GM12801 (cell line): ENCODE measurements around the gene TMEM147.

Source experiments
- TF ChIP-seq, protein P1 (sequence below): IDR thresholded peaks from one replicate; pipeline ENCODE4 v1.5.1; 2011; ENCODE audit warnings: control low read depth; ENCODE audit not compliant: insufficient read length; ENCODE audit errors: extremely low read depth

The TMEM147 gene

DNA sequence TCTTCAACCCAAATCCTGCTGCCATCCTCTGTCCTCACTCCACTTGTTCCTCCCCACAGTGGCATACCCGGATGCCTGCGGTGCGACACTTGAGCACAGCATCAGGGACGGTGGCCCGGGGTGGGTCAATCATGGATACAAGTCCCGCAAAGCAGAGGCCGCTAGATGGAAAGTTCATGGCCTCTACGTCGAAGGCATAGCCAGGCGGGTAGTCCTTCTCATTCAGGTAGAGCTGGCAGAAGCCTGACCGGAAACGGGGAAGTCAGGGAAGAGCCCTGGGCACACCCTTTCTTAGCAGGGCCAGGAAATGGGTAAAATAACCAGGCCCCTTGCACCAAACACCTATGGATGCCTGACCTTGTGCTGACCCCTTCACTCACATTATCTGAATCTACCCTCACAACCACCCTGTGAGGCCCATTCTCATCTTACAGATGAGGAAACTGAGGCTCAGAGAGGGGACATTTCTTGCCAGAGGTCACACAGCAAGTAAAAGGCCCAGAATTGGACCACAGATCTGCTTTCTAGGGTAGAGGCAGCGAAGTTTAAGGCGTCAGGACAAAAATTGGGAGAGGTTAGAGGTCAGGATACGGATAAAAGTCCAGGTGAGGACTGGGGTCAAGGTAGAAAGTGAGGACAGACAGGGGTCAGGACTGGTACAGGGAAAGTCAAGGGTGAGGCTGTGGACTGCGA, 11.6 kb downstream of the TMEM147 start:
- TF ChIP-seq, protein P1, sequence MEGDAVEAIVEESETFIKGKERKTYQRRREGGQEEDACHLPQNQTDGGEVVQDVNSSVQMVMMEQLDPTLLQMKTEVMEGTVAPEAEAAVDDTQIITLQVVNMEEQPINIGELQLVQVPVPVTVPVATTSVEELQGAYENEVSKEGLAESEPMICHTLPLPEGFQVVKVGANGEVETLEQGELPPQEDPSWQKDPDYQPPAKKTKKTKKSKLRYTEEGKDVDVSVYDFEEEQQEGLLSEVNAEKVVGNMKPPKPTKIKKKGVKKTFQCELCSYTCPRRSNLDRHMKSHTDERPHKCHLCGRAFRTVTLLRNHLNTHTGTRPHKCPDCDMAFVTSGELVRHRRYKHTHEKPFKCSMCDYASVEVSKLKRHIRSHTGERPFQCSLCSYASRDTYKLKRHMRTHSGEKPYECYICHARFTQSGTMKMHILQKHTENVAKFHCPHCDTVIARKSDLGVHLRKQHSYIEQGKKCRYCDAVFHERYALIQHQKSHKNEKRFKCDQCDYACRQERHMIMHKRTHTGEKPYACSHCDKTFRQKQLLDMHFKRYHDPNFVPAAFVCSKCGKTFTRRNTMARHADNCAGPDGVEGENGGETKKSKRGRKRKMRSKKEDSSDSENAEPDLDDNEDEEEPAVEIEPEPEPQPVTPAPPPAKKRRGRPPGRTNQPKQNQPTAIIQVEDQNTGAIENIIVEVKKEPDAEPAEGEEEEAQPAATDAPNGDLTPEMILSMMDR = no peak

GRCh38 chr19:35557539-35558399, 12.3 kb downstream of the TMEM147 start:
- TF ChIP-seq, protein P1 = no peak

- TF ChIP-seq, protein P1 = no peak
These were observed 13.2 kb downstream of the TMEM147 start for GRCh38 chr19:35558400-35559280.

GRCh38 chr19:35559281-35559659, 13.8 kb downstream of the TMEM147 start:
- TF ChIP-seq, protein P1 = no peak

DNA sequence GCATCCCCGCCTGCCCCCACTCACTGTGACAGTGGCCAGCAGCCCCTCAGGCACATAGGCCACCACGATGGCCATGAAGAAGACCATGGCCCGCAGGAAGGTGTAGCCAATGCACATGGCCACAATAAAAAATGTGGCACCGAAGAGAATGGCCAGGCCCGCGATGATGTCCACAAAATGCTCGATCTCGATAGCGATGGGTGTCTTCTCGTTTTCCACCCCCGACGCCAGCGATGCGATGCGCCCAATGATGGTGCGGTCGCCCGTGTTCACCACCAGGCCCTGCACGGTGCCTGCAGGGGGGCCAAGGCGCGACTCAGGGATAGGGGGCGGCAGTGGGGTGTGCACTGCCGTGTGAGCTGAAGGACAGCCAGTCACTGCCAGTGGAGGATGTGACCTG, 14.4 kb downstream of the TMEM147 start:
- TF ChIP-seq, protein P1 = no peak

GRCh38 chr19:35560271-35560670, 14.8 kb downstream of the TMEM147 start:
- TF ChIP-seq, protein P1 = no peak

DNA sequence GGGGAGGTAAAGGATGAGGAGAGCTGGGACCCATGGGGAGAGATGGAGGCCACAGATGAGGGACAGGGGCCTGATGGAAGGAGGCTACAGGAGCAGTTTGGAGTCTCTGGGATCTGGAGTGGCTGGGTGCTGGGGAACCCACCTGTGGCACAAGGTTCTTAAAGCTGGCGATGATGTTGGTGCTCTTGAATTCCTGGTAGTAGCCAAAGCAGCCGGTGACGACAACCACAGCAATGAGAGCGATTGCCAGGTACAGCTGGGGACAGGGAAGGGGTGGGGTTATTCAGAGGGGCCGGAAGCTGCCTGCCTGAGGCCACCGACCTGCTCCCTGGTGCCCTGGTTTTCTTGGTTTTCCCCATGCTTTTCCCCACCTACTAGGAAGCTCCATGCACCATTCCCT, 15.3 kb downstream of the TMEM147 start:
- TF ChIP-seq, protein P1 = no peak
